A549 (cell line): ENCODE data around the gene DENND6B. TPM values are rescaled to one million over a fixed set of nuclear protein-coding genes. Genes with fewer than 3 reads are reported as not detected.

ENCODE experiments used
- ATAC-seq, 2 experiments: fragments of 200-7000 bp in 1 of 2; fragments of >200 bp in 1 of 2; cut with Nextera tagmentation in 1 of 2; cut with Tn5 transposase in 1 of 2; 3 replicates each; pipeline versions ENCODE4 v1.8.0 to v1.9.1; 2018 to 2020; ENCODE audit warnings: mild to moderate bottlenecking in 1 of 2, moderate library complexity in 1 of 2
- CTCF ChIA-PET: fragments of 300-600 bp; sonication (Branson Sonifier 250); formaldehyde crosslinking; extraction: SDS; loops from one replicate; lab custom pipeline; 2021; ENCODE audit warnings: antibody characterized with exemption, inconsistent platforms; lab: Yijun Ruan, JAX
- POLR2A ChIA-PET: fragments of 350-600 bp; formaldehyde crosslinking; extraction: SDS; loops from one replicate; lab custom pipeline; 2021; ENCODE audit warnings: antibody characterized with exemption, inconsistent platforms; lab: Yijun Ruan, JAX
- DNase-seq, 2 experiments: peaks; one replicate each; pipeline versions ENCODE4 v3.0.0 to v3.0.0-alpha.2; 2011 to 2016; ENCODE audit warnings: low read depth in 1 of 2, low spot score in 1 of 2
- FAIRE-seq: peaks from 2 replicates; lab custom pipeline; 2011; peaks lifted over from hg19 to GRCh38; lab: Jason Lieb, UNC
- H3K27ac ChIP-seq, 2 experiments: fragments of >200 bp; sonication (Bioruptor Twin); formaldehyde crosslinking; 3 replicates each; pipeline ENCODE4 v1.5.1; 2016 to 2017
- H3K4me1 ChIP-seq: fragments of >200 bp; sonication (Bioruptor Twin); formaldehyde crosslinking; 3 replicates; pipeline ENCODE4 v1.6.1; 2016
- H3K4me2 ChIP-seq: fragments of >200 bp; sonication (Bioruptor Twin); formaldehyde crosslinking; 3 replicates; pipeline ENCODE4 v1.6.1; 2016
- H3K4me3 ChIP-seq: fragments of >200 bp; sonication (Bioruptor Twin); formaldehyde crosslinking; 3 replicates; pipeline ENCODE4 v1.5.1; 2016
- H3K9me3 ChIP-seq: fragments of >200 bp; sonication (Bioruptor Twin); formaldehyde crosslinking; 3 replicates; pipeline ENCODE4 v1.6.1; 2016
- BCL3 ChIP-seq: fragments of >200 bp; sonication (Bioruptor Twin); formaldehyde crosslinking; IDR thresholded peaks from 3 replicates; pipeline ENCODE4 v1.6.1; 2016
- CEBPB ChIP-seq, 2 experiments: fragments of >200 bp in 1 of 2; sonication (Bioruptor Twin) in 1 of 2; formaldehyde crosslinking in 1 of 2; IDR thresholded peaks; 2 replicates each; pipeline ENCODE4 v1.6.1; 2012 to 2016
- EHF ChIP-seq: fragments of 250-450 bp; sonication (Bioruptor Pico); IDR thresholded peaks from 2 replicates; pipeline ENCODE4 v1.5.0; 2020; ENCODE audit warnings: mild to moderate bottlenecking
- EHMT2 ChIP-seq: fragments of 200-600 bp; sonication (generic); IDR thresholded peaks from 2 replicates; pipeline ENCODE4 v1.6.1; 2016; ENCODE audit warnings: antibody characterized with exemption, low read depth, mild to moderate bottlenecking, moderate library complexity
- EP300 ChIP-seq, 2 experiments: fragments of >200 bp; sonication (Bioruptor Twin); formaldehyde crosslinking; IDR thresholded peaks; 2 replicates in 1 of 2; 3 replicates in 1 of 2; pipeline ENCODE4 v1.6.1; 2016 to 2017
- FOXS1 ChIP-seq: fragments of 250-450 bp; sonication (Bioruptor Pico); IDR thresholded peaks from 2 replicates; pipeline ENCODE4 v1.5.0; 2020; ENCODE audit warnings: mild to moderate bottlenecking, moderate library complexity
- HDAC2 ChIP-seq: fragments of 200-600 bp; sonication (generic); IDR thresholded peaks from 2 replicates; pipeline ENCODE4 v1.6.1; 2016
- HEYL ChIP-seq: fragments of 250-450 bp; sonication (Bioruptor Pico); IDR thresholded peaks from 2 replicates; pipeline ENCODE4 v1.8.0; 2021; ENCODE audit warnings: mild to moderate bottlenecking, moderate library complexity
- MAFK ChIP-seq: fragments of 450-650 bp; IDR thresholded peaks from 2 replicates; pipeline ENCODE4 v1.6.1; 2014; ENCODE audit not compliant: partially characterized antibody
- MYC ChIP-seq: IDR thresholded peaks from 2 replicates; pipeline ENCODE4 v1.6.1; 2012; ENCODE audit warnings: mild to moderate bottlenecking, inconsistent platforms, low read length, improper control_type of control experiment, borderline replicate concordance
- SREBF2 ChIP-seq: fragments of 450-650 bp; IDR thresholded peaks from 2 replicates; pipeline ENCODE4 v1.6.1; 2014; ENCODE audit warnings: mild to moderate bottlenecking, moderate library complexity
- ZNF302 ChIP-seq: fragments of 250-450 bp; sonication (Bioruptor Pico); IDR thresholded peaks from 2 replicates; pipeline ENCODE4 v1.9.0; 2021; ENCODE audit warnings: inconsistent platforms, mild to moderate bottlenecking, moderate library complexity
- ZSCAN20 ChIP-seq: fragments of 250-450 bp; sonication (Bioruptor Pico); IDR thresholded peaks from 2 replicates; pipeline ENCODE4 v1.8.0; 2022; ENCODE audit warnings: mild to moderate bottlenecking, moderate library complexity
- whole genome bisulfite sequencing: methylation state at CpG from one replicate; pipeline ENCODE4 v1.1.6; 2017; ENCODE audit errors: missing lambda C conversion rate; 5-methylcytosine and 5-hydroxymethylcytosine counted together
- polyA plus RNA-seq, 4 experiments: library from polyadenylated mRNA; depleted of rRNA in 3 of 4; stranded (reverse); fragments of >200 nt; fragmentation: RNase III in 1 of 4; extraction: RNeasy Plus Mini Kit Qiagen cat#74134 plus additional on column Dnase treatment in 1 of 4; gene quantifications; 2 replicates in 3 of 4; 3 replicates in 1 of 4; pipeline ENCODE4 v1.2.3, GENCODE V29; 2011 to 2017
- TF ChIP-seq, protein P1 (sequence below): fragments of 200-600 bp; sonication (generic); IDR thresholded peaks from 2 replicates; pipeline ENCODE4 v1.6.1; 2016; ENCODE audit warnings: antibody characterized with exemption, mild to moderate bottlenecking, moderate library complexity
- TF ChIP-seq, protein P2 (sequence below): fragments of >200 bp; sonication (Bioruptor Twin); formaldehyde crosslinking; IDR thresholded peaks from 3 replicates; pipeline ENCODE4 v1.5.1; 2016
- TF ChIP-seq, protein P3 (sequence below): fragments of 150-350 bp; IDR thresholded peaks from 2 replicates; pipeline ENCODE4 v1.6.1; 2014; ENCODE audit warnings: low read depth, mild to moderate bottlenecking, low read length
- TF ChIP-seq, protein P4 (sequence below): IDR thresholded peaks from 2 replicates; pipeline ENCODE4 v1.6.1; 2012; ENCODE audit warnings: low read depth, borderline replicate concordance

The DENND6B gene
- polyA plus RNA-seq, 2 of the 4 experiments (the other 2 are of a cell fraction) = 1.6 to 1.9 TPM

- TF ChIP-seq, protein P1, sequence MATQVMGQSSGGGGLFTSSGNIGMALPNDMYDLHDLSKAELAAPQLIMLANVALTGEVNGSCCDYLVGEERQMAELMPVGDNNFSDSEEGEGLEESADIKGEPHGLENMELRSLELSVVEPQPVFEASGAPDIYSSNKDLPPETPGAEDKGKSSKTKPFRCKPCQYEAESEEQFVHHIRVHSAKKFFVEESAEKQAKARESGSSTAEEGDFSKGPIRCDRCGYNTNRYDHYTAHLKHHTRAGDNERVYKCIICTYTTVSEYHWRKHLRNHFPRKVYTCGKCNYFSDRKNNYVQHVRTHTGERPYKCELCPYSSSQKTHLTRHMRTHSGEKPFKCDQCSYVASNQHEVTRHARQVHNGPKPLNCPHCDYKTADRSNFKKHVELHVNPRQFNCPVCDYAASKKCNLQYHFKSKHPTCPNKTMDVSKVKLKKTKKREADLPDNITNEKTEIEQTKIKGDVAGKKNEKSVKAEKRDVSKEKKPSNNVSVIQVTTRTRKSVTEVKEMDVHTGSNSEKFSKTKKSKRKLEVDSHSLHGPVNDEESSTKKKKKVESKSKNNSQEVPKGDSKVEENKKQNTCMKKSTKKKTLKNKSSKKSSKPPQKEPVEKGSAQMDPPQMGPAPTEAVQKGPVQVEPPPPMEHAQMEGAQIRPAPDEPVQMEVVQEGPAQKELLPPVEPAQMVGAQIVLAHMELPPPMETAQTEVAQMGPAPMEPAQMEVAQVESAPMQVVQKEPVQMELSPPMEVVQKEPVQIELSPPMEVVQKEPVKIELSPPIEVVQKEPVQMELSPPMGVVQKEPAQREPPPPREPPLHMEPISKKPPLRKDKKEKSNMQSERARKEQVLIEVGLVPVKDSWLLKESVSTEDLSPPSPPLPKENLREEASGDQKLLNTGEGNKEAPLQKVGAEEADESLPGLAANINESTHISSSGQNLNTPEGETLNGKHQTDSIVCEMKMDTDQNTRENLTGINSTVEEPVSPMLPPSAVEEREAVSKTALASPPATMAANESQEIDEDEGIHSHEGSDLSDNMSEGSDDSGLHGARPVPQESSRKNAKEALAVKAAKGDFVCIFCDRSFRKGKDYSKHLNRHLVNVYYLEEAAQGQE = no peak
- no peak for TF ChIP-seq HDAC2
- TF ChIP-seq FOXS1 = no peak
- TF ChIP-seq EHMT2 = no peak
Measured at GRCh38 chr22:50299785-50300619, 26.8 kb downstream of the DENND6B start (continued).

DNA sequence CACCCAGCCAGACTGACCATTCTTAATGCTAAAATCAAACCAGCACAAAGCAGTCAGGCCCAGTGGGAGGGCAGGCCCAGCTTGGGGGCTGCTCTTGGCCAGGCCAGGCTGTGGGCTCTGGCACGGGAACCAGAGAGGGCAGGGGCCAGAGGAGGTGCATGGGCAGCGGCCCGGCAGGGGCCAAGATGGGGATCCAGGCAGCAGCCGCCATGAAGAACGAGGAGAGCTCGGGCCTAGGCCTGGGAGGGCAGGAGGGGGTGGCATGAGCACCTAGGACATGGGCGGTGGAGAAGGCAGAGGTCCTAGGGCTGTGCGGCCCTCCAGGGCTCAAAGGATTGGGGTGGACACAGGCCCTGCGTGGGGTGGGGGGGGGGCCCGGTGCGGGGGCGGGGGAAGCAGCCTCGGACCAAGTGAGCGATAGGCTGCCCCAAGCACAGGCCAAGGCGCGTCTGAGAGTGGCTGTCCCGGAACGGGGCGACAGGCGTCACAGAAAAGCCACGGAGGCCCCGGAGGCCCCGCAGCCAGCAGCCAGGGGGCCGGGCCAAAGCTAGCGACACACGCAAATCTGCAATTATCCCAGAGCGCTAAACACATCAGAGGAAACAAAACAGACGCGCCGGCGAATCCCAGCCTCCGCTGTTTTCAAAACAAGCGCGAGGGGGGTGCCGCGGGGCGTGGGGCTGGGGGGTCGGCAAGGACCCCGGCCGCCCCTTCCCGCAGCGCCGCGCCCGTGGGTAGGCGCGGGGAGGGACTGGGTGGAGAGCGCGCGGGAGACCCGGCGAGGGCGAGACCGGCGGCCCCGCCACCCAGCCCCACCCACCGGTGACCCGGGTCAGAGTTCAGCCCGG lies 27.7 kb downstream of the DENND6B start:
- no peak overlapping the region for H3K4me3 ChIP-seq
- peaks cover 78% of the 10 kb centered on the region for H3K4me1 ChIP-seq
- no peak overlapping the region for H3K4me2 ChIP-seq
- DNase-seq (no peak), FAIRE-seq (no peak)
- H3K9me3 ChIP-seq = no peaks in the 10 kb centered on the region
- POLR2A ChIA-PET = no interaction called here
- H3K27ac ChIP-seq = peak overlapping the region in 1 of 2 experiments; percentile 100; a peak in 1 of 6 replicates
- WGBS = 90% methylated on average over 36 of the region's 59 CpGs
- TF ChIP-seq MYC (no peak), HEYL (CRISPR knock-in tag) (no peak)
- TF ChIP-seq, protein P2, sequence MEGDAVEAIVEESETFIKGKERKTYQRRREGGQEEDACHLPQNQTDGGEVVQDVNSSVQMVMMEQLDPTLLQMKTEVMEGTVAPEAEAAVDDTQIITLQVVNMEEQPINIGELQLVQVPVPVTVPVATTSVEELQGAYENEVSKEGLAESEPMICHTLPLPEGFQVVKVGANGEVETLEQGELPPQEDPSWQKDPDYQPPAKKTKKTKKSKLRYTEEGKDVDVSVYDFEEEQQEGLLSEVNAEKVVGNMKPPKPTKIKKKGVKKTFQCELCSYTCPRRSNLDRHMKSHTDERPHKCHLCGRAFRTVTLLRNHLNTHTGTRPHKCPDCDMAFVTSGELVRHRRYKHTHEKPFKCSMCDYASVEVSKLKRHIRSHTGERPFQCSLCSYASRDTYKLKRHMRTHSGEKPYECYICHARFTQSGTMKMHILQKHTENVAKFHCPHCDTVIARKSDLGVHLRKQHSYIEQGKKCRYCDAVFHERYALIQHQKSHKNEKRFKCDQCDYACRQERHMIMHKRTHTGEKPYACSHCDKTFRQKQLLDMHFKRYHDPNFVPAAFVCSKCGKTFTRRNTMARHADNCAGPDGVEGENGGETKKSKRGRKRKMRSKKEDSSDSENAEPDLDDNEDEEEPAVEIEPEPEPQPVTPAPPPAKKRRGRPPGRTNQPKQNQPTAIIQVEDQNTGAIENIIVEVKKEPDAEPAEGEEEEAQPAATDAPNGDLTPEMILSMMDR = no peak
- TF ChIP-seq, all 56 proteins: peak for 0
- CTCF ChIA-PET = interaction anchor here (1.2 to 1.9 kb wide), 2 partner anchors 17 to 43 kb away, joined by 3 to 7 read pairs; no protein-coding TSS in a partner anchor
- no peak for ATAC-seq

DNA sequence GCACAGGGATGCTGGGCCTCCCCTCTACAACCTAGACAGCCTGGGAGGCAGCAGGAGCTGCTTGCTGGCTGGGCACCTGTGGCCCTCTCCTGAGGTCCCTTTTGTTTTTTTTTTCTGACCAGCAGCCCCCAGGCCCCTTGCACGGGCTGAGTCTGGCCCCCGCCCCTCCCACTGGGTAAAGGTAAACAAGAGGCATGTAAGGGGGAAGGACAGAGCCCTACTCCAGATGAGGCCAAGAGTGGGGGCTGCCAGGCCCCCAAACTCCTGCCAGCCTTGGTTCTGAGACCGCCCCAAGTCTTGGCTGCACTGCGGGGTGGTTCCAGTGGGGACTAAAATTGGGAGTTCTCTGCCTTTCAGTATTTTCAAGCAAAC lies 28.6 kb downstream of the DENND6B start:
- no peaks in the 10 kb centered on the region for H3K9me3 ChIP-seq
- POLR2A ChIA-PET = no interaction called here
- no peak overlapping the region for H3K4me2 ChIP-seq
- CTCF ChIA-PET = interaction anchor here (1.2 to 2.5 kb wide), 2 partner anchors 18 to 22 kb away, joined by 3 to 15 read pairs; no protein-coding TSS in a partner anchor
- FAIRE-seq (no peak), ATAC-seq (no peak), DNase-seq (no peak)
- peak overlapping the region in 1 of 2 experiments; percentile 53; a peak in 1 of 6 replicates for H3K27ac ChIP-seq
- no peak overlapping the region for H3K4me3 ChIP-seq
- WGBS = 68% methylated on average over 4 of the region's 4 CpGs
- TF ChIP-seq, protein P3, sequence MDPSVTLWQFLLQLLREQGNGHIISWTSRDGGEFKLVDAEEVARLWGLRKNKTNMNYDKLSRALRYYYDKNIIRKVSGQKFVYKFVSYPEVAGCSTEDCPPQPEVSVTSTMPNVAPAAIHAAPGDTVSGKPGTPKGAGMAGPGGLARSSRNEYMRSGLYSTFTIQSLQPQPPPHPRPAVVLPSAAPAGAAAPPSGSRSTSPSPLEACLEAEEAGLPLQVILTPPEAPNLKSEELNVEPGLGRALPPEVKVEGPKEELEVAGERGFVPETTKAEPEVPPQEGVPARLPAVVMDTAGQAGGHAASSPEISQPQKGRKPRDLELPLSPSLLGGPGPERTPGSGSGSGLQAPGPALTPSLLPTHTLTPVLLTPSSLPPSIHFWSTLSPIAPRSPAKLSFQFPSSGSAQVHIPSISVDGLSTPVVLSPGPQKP = no peak
- no peak for TF ChIP-seq HEYL (CRISPR knock-in tag)
- no peak for TF ChIP-seq HDAC2
- TF ChIP-seq MAFK = no peak
- TF ChIP-seq, protein P4, sequence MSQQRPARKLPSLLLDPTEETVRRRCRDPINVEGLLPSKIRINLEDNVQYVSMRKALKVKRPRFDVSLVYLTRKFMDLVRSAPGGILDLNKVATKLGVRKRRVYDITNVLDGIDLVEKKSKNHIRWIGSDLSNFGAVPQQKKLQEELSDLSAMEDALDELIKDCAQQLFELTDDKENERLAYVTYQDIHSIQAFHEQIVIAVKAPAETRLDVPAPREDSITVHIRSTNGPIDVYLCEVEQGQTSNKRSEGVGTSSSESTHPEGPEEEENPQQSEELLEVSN = no peak
- no peak for TF ChIP-seq BCL3
- no peak for TF ChIP-seq EP300 (IDR thresholded peaks at IDR 0.05)
- TF ChIP-seq ZSCAN20 (CRISPR knock-in tag) = no peak
- TF ChIP-seq EHF (CRISPR knock-in tag) = no peak
- TF ChIP-seq, protein P1 = no peak
- TF ChIP-seq CEBPB (IDR thresholded peaks at IDR 0.05) = no peak
- no peak for TF ChIP-seq ZNF302
- TF ChIP-seq SREBF2 = no peak
- H3K4me1 ChIP-seq = peaks cover 76% of the 10 kb centered on the region
